Non-pigmented ciliary epithelial cell (primary cell): Measurements from ENCODE around the gene FN3K.
"Not testable (repeated sequence)": the region's sequence is repeated elsewhere in the genome, so short reads cannot be mapped to it uniquely, and the experiment has no call there.

ENCODE experiments used
- DNase-seq: peaks from one replicate; pipeline ENCODE4 v3.0.0-alpha.2; 2010; ENCODE audit warnings: low read depth

FN3K gene

DNA sequence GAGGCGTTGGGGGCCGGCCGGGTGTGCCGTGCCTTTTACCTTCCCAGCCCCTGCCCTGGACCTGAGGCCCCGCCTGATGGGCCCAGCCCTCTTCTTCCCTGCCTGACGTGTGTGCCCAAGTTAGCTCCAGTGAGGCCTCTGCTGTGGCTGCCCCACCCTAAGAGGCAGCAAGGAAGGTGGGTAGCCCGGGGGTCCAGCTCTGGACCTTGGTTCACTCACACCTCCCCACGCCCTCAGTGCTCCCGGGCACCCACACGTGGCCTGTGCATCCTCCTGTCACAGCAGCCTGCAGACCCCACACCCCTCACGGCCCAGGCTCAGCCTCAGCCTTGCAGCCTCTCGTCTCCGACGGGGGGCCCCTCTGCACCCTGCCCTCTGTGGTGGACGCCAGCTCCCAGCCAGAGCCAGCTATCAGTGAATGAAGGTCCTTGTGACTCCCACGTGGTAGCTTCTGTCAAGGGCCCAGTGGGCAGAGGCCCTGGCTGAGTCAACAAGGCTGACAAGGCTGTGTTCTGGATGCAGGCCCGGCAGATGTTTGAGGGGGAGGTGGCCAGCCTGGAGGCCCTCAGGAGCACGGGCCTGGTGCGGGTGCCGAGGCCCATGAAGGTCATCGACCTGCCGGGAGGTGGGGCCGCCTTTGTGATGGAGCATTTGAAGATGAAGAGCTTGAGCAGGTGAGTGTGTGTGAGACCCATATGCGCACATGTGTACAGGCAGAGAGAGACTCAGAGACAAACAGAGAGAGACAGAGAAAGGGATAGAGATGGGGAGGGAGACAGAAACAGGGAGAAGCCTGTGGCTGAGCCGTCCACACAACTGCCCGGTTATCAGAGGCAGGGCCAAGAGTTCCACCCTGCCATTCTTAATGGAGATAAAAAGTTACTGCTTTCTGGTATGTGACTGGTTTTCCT lies 2.8 kb downstream of the FN3K start:
- DNase-seq: no peak

DNA sequence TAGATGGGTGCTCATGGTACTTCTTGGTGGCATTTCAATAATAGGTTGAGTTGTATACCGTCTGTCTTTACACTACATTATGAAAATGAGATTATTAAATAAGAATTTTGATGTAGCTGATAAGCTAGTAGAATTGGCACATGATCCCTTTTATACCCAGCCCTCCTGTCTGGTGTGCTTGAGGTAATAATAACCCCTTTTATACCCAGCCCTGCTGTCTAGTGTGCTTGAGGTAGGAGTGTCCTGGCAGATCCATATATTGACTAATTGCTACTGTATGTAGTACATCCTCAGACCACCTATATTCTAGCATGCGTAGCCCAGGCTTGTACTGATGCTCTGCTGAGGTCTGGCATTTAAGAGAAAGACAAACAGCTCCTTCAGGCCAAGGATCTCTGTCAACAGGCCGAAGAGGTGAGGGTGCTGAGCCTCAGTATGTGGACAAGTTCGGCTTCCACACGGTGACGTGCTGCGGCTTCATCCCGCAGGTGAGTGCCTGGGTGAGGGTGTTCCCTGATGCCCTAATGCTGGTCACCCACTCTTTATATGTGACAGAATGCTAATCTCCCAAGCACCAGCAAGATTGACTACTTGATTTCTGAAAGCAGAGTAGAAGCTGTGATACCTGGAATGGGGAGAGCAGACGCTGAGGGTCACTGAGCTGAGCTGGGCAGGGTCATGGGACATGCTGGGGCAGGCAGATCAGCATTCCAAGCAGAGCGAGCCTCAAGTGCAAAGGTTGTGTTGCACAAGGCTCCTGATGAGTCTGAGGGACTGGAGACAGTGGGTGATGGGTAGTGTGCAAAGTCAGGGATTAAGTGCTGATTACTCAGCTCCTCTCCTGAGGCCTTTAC lies 5.7 kb downstream of the FN3K start:
- DNase-seq: no peak

DNA sequence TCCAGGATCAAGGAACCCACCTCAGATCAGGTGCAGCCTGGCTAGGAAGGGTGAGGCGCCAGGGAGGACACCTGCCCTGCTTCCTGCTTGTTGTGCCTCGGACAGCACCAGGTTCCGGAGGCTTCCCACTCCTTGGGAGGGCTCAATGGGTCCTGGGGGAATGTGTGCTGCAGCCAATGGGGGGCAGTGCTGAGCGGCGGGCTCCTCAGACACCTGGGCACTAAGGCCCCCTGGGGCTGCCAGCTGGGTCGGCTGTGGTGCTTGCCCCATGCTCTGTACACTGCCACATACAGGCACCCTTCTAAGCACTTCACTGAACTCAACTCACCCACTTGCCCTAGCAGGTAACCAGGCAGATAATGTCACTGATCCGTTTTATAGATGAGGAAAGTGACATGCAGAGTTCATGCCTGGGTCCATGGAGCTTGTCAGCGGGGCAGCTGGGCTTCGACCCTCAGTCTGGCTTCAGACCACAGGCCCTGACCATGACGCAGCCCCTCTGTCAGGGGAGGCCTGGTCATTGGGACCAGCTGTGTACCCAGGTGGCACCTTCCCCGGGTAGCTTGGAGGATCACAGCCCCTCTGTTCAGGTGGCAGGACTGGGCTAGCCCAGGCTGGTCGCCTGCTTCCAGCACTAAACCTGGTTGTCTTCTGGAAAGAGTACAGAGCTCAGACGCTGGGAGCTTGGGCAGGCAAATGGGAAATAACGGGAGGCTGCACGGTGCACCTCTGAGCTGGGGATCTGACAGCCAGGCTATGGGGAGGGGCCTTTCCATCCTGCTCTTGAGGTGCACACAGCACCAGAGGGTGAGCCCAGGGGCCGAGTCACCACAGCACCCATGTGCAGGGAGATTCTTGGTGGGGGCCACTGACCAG lies 8.2 kb downstream of the FN3K start:
- DNase-seq: no peak

DNA sequence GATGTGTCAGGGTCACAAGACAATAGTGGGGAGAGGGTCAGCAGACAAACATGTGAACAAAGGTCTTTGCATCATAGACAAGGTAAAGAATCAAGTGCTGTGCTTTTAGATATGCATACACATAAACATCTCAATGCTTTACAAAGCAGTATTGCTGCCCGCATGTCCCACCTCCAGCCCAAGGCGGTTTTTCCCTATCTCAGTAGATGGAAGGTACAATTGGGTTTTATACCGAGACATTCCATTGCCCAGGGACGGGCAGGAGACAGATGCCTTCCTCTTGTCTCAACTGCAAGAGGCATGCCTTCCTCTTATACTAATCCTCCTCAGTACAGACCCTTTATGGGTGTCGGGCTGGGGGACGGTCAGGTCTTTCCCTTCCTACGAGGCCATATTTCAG lies 9.3 kb downstream of the FN3K start:
- not testable (repeated sequence) for DNase-seq

DNA sequence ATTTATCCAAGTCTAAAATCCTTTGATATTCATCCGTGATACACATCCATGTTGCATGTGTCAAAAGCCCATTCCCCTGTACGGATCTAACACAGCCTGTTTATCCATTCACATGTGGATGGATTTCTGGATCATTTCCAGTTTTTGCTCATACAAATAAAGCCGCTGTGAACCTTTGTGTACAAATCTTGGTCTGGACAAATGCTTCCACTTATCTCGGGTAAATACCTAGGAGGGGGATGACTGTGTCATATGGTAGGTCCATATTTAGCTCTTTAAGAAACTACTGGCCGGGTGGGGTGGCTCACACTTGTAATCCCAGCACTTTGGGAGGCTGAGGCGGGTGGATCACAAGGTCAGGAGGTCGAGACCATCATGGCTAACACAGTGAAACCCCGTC lies 10.1 kb downstream of the FN3K start:
- no peak for DNase-seq

DNA sequence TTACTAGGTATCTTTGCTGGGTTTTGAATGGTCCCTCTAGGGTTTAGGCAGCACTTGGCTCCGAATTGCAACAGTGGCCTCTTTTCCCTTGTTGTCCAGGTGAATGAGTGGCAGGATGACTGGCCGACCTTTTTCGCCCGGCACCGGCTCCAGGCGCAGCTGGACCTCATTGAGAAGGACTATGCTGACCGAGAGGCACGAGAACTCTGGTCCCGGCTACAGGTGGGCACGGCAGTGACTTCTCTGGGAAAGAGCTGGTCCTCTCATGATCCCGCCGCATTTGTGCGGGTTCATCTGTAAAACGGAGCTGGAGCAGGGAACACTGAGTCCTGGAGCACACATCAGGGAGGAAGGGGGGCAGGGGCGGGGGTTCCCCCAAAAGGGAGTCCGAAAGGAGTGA lies 13.3 kb downstream of the FN3K start:
- DNase-seq: no peak

DNA sequence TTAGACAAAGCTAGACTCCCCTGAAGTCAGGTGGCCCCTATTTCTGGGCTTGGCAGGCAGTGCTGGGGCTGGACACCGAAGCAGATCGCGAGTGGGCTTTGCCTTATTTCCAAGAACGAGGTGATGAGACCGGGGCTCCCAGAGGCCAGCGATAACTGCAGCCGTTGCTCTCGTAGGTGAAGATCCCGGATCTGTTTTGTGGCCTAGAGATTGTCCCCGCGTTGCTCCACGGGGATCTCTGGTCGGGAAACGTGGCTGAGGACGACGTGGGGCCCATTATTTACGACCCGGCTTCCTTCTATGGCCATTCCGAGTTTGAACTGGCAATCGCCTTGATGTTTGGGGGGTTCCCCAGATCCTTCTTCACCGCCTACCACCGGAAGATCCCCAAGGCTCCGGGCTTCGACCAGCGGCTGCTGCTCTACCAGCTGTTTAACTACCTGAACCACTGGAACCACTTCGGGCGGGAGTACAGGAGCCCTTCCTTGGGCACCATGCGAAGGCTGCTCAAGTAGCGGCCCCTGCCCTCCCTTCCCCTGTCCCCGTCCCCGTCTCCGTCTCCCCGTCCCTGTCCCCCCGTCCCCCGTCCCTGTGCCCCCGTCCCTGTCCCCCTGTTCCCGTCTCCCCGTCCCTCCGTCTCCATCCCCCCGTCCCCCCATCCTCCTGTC lies 15.0 kb downstream of the FN3K start:
- no peak for DNase-seq

DNA sequence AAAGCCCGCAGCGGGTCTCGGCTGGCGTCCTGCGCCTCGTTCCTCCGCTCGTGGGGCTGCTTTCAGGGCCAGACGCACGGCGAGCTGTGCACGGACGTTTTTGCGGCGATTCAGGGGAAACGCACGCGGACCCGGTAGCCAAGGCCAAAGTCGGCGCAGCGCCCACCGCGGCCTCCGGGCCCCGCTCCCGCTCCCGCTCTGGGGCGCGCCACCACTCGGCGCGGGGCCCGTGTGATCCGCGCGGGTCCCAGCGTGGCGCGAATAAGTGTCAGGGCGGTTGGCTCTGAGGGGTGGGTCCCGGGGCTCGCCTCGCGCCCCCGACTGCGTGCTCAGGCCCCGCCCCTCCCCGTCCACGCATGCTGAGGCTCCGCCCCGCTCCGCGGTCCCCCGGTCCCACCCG lies 15.8 kb downstream of the FN3K start:
- DNase-seq: no peak

DNA sequence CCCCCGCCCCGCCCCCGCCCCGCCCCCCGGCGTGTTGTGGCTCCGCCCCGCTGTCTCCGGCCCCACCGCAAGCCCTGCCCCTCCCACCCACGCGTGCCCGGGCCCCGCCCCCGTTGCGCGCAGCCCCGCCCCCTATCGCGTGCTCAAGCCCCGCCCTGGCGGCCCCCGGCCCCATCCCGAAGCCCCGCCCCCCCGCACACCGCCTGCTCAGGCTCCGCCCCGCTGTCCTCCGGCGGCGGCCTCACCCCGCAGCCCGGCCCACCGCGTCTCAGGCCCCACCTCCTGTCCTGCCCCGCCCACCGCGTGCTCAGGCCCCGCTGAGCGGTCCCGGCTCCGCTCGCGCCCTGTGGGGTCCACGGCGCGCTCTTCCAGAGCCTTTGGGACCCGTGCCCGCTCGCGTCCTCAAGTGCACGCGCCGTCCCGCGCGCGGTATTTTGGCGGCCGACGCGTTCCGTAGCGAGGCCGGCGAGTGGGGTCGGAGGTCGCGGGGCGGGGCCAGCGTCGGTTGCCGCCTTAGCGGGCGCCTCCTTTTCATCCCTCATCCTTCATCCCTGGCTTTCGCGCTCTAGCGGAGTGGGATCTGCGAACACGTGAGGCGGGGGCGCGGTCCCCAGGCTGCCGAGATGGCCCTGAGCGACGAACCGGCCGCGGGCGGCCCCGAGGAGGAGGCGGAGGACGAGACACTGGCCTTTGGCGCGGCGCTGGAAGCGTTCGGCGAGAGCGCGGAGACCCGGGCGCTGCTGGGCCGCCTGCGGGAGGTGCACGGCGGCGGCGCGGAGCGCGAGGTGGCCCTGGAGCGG lies 16.4 kb downstream of the FN3K start, which contains the start of gene TBCD:
TSS of gene TBCD (plus strand) at position 495 of the 800 bp plus-strand sequence. CDS start at position 624, 129 bp downstream.
- peak; percentile 26 for DNase-seq

DNA sequence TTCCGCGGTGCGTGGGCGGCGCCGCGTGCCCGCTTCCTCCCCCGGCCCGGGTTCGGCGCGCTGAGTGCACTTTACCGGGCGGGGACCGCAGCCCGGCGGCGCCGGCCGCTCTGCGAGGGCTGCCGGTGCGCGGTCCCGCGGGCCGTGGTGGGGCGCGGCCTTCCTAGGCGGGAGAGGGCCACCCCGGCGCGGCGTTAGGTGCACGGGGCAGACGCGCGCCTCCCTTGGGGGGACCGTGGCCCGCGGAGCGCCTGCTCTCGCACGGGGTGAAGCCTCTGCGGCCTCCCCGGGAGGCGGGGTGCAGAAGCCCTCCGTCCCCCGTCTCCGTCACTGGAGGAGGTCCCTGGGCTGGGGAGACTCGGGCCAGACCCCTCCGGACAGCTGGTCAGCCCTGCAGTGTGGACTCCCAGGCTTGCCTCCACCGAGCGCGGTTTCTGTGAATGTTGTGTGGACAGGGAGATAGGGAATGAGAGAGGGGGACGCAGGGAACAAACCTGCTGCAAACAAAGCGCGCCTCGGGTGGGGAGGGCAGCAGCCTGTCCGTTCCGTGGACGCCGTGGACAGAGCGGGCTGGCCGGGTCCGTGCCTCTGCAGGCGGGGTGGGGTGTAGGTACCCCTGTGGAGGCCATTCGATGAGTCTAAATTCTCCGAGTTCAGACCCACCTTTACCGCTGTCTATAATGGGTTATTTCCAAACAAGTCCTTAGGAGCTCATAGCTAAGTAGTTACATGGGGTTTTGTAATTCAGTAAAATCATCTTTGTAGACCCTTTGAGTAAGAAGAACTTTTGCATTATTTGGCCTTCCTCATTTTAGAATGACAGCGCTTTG lies 17.2 kb downstream of the FN3K start:
- no peak for DNase-seq

DNA sequence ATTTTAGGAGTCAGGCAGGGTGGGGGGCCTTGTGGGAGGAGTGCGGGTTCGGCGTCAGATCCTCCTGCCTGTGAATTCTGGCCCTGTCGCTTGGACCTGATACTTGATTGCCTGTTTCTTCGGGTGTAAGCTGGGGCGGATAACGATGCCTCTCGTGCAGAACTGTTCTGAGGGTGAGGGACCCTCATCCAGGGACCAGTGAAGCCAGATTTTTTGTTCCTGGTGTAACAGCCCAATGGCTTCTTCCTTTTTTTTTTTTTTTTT lies 17.7 kb downstream of the FN3K start:
- no peak for DNase-seq

DNA sequence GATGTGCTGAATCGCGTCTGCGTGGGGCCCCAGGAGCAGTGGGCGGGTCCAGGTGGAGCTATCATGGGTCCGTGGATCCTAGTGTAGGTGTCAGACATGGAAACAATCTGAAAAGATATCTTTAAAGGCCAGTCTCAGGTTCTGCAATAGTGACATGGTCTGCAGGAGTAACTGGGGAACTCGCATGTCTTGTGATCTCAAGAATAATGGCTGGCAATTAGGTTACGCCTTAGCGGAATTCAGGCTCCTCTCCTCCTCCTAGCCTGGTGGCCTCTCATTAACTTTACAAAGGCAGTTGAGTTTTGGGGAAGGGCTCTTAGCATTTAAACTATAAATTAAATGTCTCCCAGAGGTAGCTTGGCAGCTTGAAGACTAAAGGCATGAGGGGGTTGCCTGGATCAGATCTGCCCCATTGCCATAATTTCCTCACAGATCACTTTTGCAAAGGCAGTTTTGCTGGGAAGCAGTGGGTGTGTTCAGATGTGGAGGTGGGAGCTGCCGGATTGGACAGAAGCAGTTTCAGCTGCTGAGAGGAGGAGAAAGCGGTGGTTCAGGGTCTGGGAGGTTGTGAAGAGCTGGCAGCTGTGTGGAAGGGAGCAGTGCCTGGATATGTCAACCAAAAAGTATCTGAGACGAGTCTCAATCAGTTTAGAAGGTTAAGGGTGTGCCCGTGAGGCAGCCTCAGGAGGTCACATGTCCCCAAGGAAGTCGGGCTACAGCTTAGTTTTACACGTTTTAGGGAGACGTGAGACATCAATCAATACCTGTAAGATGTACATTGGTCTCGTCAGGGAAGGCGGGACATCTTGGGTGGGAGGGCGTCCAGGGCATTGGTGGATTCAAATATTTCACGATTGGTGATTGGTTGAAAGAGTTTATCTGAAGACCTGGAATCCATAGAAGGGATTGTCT lies 19.1 kb downstream of the FN3K start:
- no peak for DNase-seq

DNA sequence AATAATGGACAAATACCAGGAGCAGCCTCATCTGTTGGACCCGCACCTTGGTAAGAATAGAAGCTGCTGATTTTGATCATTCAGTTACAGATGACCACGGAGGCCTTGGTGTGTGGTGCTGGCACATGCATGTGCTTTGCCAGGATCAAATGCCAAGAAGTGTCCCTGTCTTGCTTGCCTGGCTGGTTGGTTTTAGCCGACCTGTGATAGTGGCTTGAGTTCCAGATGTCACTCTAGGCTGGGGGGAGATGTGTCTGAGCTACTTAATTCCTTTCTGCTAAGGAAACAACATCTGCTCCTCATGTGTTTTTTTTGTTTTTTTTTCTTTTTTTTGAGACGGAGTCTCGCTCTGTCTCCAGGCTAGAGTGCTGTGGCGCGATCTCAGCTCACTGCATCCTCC lies 20.8 kb downstream of the FN3K start:
- DNase-seq: no peak

DNA sequence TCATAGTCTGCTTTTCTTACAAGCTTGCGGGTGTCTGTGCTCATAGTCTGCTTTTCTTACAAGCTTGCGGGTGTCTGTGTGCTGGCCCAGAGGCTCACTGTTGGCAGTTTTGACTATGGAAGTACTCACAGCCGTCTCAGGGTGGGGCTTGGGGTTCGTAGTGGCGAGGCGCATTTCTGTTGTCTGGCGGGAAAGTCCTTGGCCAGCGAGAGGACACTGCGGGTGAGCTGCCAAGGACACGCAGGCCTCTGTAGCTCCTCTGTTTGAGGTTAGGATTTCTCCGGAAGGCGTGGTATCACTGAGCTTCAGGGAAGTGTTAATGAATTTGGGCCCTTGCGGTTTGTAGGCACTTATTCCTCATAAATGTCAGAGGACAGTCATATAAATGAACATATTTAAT lies 30.0 kb downstream of the FN3K start:
- no peak for DNase-seq

DNA sequence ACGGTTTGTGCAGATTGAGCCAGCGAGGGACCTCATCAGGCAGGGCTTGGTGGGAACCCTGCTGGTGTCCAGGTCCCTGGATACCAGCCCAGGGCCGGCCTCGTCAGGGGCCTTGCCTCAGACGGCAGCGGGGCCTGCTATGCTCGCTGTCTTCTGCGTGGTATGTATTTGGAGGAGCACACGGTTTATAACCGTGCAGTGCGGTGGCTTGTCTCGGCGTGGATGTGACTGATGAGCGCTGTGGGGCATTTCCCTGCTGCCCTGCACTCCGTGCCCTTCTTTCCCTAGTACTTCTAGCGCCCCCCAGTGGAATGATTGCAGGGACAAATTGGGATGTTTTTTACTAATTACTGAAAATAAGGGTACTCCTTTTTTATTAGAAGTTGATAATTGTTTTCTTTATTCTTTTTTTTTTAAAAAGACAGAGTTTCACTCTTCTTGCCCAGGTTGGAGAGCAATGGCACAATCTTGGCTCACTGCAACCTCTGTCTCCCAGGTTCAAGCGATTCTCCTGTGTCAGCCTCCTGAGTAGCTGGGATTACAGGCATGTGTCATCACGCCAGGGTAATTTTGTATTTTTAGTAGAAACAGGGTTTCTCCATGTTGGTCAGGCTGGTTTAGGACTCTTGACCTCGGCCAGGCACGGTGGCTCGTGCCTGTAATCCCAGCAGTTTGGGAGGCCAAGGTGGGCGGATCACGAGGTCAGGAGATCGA lies 31.8 kb downstream of the FN3K start:
- DNase-seq: no peak

DNA sequence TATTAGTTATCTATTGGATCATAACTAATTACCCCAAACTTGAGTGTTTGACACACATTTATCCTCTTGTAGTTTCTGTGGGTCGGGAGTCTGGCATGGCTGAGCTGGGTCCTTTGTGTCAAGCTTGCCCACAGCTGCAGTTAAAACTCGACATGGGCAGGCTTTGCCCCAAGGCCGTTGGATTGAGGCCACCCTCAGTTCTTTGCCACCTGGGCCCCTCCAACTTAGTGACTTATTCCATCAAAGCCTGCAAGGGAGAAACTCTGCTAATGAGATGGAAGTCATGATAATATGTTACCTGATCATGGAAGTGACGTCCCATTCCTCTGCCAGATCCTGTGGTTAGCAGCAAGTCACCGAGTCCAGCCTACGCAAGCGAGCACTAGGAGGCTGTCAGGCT lies 33.6 kb downstream of the FN3K start:
- DNase-seq: no peak

DNA sequence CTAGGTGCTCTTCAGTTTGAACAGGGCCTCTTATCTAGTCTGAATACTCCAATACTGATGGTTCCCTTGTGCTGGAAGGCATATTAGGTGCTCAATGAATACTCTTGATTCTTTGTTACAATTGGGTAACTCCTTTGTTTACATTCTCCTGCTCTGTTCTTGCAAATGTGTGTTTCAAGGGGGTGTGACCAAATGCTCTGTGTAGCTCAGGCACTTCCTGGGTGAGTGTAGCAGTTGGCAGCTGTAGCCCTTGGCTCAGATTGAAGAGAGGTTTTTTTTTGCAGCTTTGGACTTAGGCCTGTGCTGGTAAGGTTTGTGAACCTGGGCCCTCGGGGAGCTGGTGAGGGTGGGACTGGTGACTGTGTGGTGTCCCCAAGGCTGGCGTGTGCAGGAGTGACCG lies 36.6 kb downstream of the FN3K start:
- DNase-seq: peak; percentile 30

DNA sequence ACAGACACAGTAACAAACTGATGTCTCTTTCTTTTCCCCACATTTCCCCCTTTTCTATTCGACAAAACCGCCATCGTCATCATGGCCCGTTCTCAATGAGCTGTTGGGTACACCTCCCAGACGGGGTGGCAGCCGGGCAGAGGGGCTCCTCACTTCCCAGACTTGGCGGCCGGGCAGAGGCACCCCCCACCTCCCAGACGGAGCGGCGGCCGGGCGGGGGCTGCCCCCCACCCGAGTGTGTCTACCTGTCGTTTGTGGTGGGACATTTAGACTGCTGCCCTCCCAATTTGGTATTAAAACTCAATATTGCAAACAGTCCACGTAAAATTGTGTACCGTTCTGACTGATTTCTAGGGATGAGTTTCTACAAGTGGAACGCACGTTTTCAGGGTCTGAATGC lies 39.0 kb downstream of the FN3K start:
- not testable (repeated sequence) for DNase-seq
